Measurements from ENCODE around the gene RIIAD1. TPM values are rescaled to one million over a fixed set of nuclear protein-coding genes. Genes with fewer than 3 reads are reported as not detected.

RIIAD1 gene
- polyA plus RNA-seq, 1 of the 3 experiments (the other 2 are of a cell fraction) = not detected

DNA sequence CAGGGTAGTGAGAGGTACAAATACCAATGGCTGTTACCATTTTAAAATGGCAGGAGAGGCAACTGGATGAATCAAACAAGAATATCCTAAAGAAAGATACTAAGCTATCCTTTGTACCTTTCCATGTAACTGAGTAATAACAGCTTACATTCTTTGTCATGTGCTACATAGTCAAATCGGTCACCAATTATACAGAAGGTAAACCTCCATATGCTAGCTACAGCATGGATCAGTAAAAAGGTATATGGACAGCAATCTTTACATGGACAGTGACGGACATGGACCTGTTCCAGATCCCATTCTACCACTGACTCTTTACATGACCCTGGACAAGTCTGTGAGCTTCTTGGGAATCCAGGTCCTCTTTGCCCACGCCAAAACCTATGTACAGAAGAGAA, 55.3 kb downstream of the RIIAD1 start:
- Histone ChIP-seq H3K4me1 (ENCODE audit: control insufficient read depth in 1 of 2, insufficient read depth in 2 of 2, low read depth in 1 of 2, low read length in 1 of 2) (no peaks in the 10 kb centered on the region), H2AFZ (ENCODE audit: low read depth) (no peak overlapping the region), H3K4me2 (no peak overlapping the region), H4K20me1 (ENCODE audit: insufficient read depth) (no peaks in the 10 kb centered on the region), H3K27me3 (ENCODE audit: insufficient read depth) (no peaks in the 10 kb centered on the region), H3K79me2 (ENCODE audit: insufficient read depth) (no peaks in the 10 kb centered on the region), H3F3A (replicated peaks; ENCODE audit: insufficient read depth) (no peaks in the 10 kb centered on the region), H3K27ac (ENCODE audit: low read depth in 2 of 2, low read length in 1 of 2) (no peak overlapping the region), H3K4me3 (ENCODE audit: low read depth in 2 of 2, low read length in 1 of 2) (no peak overlapping the region), H3K9me3 (no peaks in the 10 kb centered on the region), H3K9me2 (no peaks in the 10 kb centered on the region), H3K36me3 (replicated peaks in 1 of 2; ENCODE audit: control insufficient read depth in 1 of 2, insufficient read depth in 2 of 2, low read length in 1 of 2) (peaks cover 3 to 27% of the 10 kb centered on the region in 2 experiments), H3K9ac (no peak overlapping the region)
- WGBS (ENCODE audit: low lambda C conversion rate) = 69% methylated on average over 3 of the region's 3 CpGs
- ChIA-PET POLR2A (no interaction called here), CTCF (interaction anchor here (0.9 to 1.0 kb wide), 2 partner anchors 13 to 60 kb away, joined by 3 read pairs; partner anchors contain the start of gene MRPL9)
- no peak for TF ChIP-seq EP300 (IDR thresholded peaks at IDR 0.05; ENCODE audit: borderline replicate concordance in 1 of 2, low read depth in 1 of 2, low read length in 1 of 2)
- TF ChIP-seq RXRA (IDR thresholded peaks at IDR 0.05; ENCODE audit: borderline replicate concordance, low read depth) = no peak
- no peak for TF ChIP-seq JUND (IDR thresholded peaks at IDR 0.05)
- no peak for TF ChIP-seq RAD21 (IDR thresholded peaks at IDR 0.05; ENCODE audit: low read length)
- TF ChIP-seq, protein P1, sequence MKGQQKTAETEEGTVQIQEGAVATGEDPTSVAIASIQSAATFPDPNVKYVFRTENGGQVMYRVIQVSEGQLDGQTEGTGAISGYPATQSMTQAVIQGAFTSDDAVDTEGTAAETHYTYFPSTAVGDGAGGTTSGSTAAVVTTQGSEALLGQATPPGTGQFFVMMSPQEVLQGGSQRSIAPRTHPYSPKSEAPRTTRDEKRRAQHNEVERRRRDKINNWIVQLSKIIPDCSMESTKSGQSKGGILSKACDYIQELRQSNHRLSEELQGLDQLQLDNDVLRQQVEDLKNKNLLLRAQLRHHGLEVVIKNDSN (IDR thresholded peaks at IDR 0.05; ENCODE audit: borderline replicate concordance, low read depth) = no peak
- TF ChIP-seq, protein P2, sequence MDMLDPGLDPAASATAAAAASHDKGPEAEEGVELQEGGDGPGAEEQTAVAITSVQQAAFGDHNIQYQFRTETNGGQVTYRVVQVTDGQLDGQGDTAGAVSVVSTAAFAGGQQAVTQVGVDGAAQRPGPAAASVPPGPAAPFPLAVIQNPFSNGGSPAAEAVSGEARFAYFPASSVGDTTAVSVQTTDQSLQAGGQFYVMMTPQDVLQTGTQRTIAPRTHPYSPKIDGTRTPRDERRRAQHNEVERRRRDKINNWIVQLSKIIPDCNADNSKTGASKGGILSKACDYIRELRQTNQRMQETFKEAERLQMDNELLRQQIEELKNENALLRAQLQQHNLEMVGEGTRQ (IDR thresholded peaks at IDR 0.05; ENCODE audit: borderline replicate concordance, low read depth, low read length) = no peak
- TF ChIP-seq FOSL2 (IDR thresholded peaks at IDR 0.05; ENCODE audit: borderline replicate concordance, low read depth) = no peak
- TF ChIP-seq MEF2A (IDR thresholded peaks at IDR 0.05; ENCODE audit: borderline replicate concordance, low read depth) = no peak
- TF ChIP-seq GATA2 (CRISPR knock-in tag; IDR thresholded peaks at IDR 0.05) = no peak
- no peak for TF ChIP-seq CHD2 (IDR thresholded peaks at IDR 0.05; ENCODE audit: low read length, partially characterized antibody)
- no peak for DNase-seq

DNA sequence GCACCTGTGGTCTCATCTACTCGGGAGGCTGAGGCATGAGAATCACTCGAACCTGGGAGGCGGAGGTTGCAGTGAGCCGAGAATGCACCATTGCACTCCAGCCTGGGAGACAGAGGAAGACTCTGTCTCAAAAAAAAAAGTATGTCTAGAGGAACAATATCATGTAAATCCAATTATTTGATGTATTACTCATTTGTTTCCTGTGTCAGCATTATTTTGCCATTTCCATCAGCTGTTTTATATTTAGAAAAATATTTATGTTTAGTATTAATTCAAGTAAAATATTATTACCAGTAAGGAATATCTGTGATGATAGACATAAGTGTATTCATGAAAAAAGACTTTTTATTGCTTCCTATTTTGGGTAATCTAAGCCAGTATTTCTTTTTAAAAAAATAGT, 56.0 kb downstream of the RIIAD1 start:
- Histone ChIP-seq H3K79me2 (ENCODE audit: insufficient read depth) (no peaks in the 10 kb centered on the region), H3K9me3 (no peaks in the 10 kb centered on the region), H3K9me2 (no peaks in the 10 kb centered on the region), H3K27me3 (ENCODE audit: insufficient read depth) (no peaks in the 10 kb centered on the region), H3K4me2 (no peak overlapping the region), H3K36me3 (replicated peaks in 1 of 2; ENCODE audit: control insufficient read depth in 1 of 2, insufficient read depth in 2 of 2, low read length in 1 of 2) (peaks cover 3 to 27% of the 10 kb centered on the region in 2 experiments), H3K9ac (no peak overlapping the region), H3F3A (replicated peaks; ENCODE audit: insufficient read depth) (no peaks in the 10 kb centered on the region), H2AFZ (ENCODE audit: low read depth) (no peak overlapping the region), H3K4me3 (ENCODE audit: low read depth in 2 of 2, low read length in 1 of 2) (no peak overlapping the region), H3K4me1 (ENCODE audit: control insufficient read depth in 1 of 2, insufficient read depth in 2 of 2, low read depth in 1 of 2, low read length in 1 of 2) (no peaks in the 10 kb centered on the region), H4K20me1 (ENCODE audit: insufficient read depth) (no peaks in the 10 kb centered on the region), H3K27ac (ENCODE audit: low read depth in 2 of 2, low read length in 1 of 2) (no peak overlapping the region)
- WGBS (ENCODE audit: low lambda C conversion rate) = 76% methylated on average over 4 of the region's 4 CpGs
- ChIA-PET POLR2A (no interaction called here), CTCF (interaction anchor here (1.0 kb wide), 1 partner anchor 14 kb away, joined by 3 read pairs; the partner anchor contains the start of gene MRPL9)
- DNase-seq = no peak
- TF ChIP-seq CHD2 (IDR thresholded peaks at IDR 0.05; ENCODE audit: low read length, partially characterized antibody) (no peak), TEAD4 (IDR thresholded peaks at IDR 0.05; ENCODE audit: borderline replicate concordance, insufficient read depth) (no peak), POLR2AphosphoS5 (IDR thresholded peaks at IDR 0.05; ENCODE audit: low read depth, low read length) (no peak), FOSL2 (IDR thresholded peaks at IDR 0.05; ENCODE audit: borderline replicate concordance, low read depth) (no peak), MEF2A (IDR thresholded peaks at IDR 0.05; ENCODE audit: borderline replicate concordance, low read depth) (no peak), RFX5 (IDR thresholded peaks at IDR 0.05; ENCODE audit: low read length) (no peak), GATA2 (CRISPR knock-in tag; IDR thresholded peaks at IDR 0.05) (no peak), SIN3A (IDR thresholded peaks at IDR 0.05; ENCODE audit: borderline replicate concordance, low read depth, low read length) (no peak), EZH2phosphoT487 (IDR thresholded peaks at IDR 0.05; ENCODE audit: borderline replicate concordance, low read depth) (no peak), ELF1 (IDR thresholded peaks at IDR 0.05) (no peak), JUND (IDR thresholded peaks at IDR 0.05) (no peak), NFIC (IDR thresholded peaks at IDR 0.05; ENCODE audit: borderline replicate concordance) (no peak), RAD21 (IDR thresholded peaks at IDR 0.05; ENCODE audit: low read length) (no peak)
- TF ChIP-seq, protein P3, sequence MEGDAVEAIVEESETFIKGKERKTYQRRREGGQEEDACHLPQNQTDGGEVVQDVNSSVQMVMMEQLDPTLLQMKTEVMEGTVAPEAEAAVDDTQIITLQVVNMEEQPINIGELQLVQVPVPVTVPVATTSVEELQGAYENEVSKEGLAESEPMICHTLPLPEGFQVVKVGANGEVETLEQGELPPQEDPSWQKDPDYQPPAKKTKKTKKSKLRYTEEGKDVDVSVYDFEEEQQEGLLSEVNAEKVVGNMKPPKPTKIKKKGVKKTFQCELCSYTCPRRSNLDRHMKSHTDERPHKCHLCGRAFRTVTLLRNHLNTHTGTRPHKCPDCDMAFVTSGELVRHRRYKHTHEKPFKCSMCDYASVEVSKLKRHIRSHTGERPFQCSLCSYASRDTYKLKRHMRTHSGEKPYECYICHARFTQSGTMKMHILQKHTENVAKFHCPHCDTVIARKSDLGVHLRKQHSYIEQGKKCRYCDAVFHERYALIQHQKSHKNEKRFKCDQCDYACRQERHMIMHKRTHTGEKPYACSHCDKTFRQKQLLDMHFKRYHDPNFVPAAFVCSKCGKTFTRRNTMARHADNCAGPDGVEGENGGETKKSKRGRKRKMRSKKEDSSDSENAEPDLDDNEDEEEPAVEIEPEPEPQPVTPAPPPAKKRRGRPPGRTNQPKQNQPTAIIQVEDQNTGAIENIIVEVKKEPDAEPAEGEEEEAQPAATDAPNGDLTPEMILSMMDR (IDR thresholded peaks at IDR 0.05) = no peak
- TF ChIP-seq, protein P4, sequence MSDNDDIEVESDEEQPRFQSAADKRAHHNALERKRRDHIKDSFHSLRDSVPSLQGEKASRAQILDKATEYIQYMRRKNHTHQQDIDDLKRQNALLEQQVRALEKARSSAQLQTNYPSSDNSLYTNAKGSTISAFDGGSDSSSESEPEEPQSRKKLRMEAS (IDR thresholded peaks at IDR 0.05; ENCODE audit: low read depth) = no peak
- TF ChIP-seq, protein P1 (IDR thresholded peaks at IDR 0.05; ENCODE audit: borderline replicate concordance, low read depth) = no peak

Measured in SK-N-SH (cell line).